BJ (cell line): ENCODE measurements around the gene SLC22A23. TPM values are rescaled to one million over a fixed set of nuclear protein-coding genes. Genes with fewer than 3 reads are reported as not detected.

Experiments
- CTCF ChIA-PET: fragments of 350-600 bp; formaldehyde crosslinking; extraction: SDS; loops from one replicate; lab custom pipeline; 2021; ENCODE audit warnings: antibody characterized with exemption, inconsistent platforms; lab: Yijun Ruan, JAX
- POLR2A ChIA-PET: fragments of 300-600 bp; sonication (Branson Sonifier 250); formaldehyde crosslinking; extraction: SDS; loops from one replicate; lab custom pipeline; 2021; ENCODE audit warnings: antibody characterized with exemption; lab: Charles Lee
- DNase-seq: peaks from one replicate; pipeline ENCODE4 v3.0.0-alpha.2; 2011; ENCODE audit warnings: low read depth
- H3K27me3 ChIP-seq: 2 replicates; pipeline ENCODE4 v1.6.0; 2011; ENCODE audit warnings: low read length; ENCODE audit not compliant: control insufficient read depth, insufficient read depth
- H3K36me3 ChIP-seq: 2 replicates; pipeline ENCODE4 v1.5.1; 2011; ENCODE audit warnings: low read length; ENCODE audit not compliant: control insufficient read depth, insufficient read depth
- H3K4me3 ChIP-seq: 2 replicates; pipeline ENCODE4 v1.5.1; 2011; ENCODE audit warnings: low read depth, mild to moderate bottlenecking, control low read depth, low read length
- polyA plus RNA-seq: library from polyadenylated mRNA; depleted of rRNA; stranded (reverse); fragments of >200 nt; gene quantifications from 2 replicates; pipeline ENCODE4 v1.2.3, GENCODE V29; 2011
- TF ChIP-seq, protein P1 (sequence below): IDR thresholded peaks from 2 replicates; pipeline ENCODE4 v1.5.1; 2011; ENCODE audit warnings: low read depth, mild to moderate bottlenecking, control low read depth, inconsistent platforms, low read length, moderate library complexity; ENCODE audit not compliant: insufficient read depth

Gene SLC22A23
- polyA plus RNA-seq, 1 experiment, result 0.44 TPM

DNA sequence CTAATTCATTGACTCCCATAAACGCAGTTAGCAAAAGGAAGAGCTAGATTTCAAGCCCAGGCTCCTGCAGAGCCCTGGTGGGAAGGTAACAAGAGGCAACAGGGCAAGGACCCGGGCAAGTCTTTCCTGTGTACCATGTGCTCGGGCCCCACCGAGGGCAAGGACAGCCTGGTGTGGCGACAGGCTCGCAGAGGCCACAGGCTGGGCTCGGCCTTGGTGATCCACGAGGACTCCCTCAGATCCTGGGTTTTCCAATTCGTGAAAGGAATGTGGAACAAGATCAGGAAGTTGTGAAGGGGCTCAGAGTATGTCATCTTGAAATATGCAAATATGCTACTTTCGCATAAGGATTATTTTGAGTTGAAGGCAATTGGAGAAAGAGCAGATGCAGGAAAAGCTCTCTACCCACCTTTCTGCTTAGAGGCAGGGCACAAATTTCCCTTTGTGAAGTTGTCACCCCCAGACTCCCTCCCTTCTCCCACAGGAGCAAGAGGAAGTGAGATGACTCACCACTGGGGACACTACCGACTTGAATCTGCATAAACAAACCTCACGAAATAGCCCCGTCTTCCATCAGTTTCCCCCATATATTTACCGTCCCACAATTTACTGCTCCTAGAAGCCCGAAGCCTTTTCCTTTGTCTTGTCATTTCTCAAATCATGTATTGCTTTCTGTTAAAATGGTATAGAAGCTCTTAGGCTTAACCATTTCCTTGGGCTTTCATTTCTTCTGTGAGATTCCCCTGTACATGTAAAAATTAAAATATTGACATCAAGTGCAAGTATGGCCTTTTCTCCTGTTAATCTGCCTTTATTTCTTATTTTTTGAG, 119.1 kb downstream of the SLC22A23 start:
- no peak for DNase-seq
- H3K27me3 ChIP-seq, result peaks cover 9% of the 10 kb centered on the region
- H3K36me3 ChIP-seq, result no peaks in the 10 kb centered on the region
- H3K4me3 ChIP-seq, result no peak overlapping the region
- TF ChIP-seq, protein P1, sequence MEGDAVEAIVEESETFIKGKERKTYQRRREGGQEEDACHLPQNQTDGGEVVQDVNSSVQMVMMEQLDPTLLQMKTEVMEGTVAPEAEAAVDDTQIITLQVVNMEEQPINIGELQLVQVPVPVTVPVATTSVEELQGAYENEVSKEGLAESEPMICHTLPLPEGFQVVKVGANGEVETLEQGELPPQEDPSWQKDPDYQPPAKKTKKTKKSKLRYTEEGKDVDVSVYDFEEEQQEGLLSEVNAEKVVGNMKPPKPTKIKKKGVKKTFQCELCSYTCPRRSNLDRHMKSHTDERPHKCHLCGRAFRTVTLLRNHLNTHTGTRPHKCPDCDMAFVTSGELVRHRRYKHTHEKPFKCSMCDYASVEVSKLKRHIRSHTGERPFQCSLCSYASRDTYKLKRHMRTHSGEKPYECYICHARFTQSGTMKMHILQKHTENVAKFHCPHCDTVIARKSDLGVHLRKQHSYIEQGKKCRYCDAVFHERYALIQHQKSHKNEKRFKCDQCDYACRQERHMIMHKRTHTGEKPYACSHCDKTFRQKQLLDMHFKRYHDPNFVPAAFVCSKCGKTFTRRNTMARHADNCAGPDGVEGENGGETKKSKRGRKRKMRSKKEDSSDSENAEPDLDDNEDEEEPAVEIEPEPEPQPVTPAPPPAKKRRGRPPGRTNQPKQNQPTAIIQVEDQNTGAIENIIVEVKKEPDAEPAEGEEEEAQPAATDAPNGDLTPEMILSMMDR, result no peak
- ChIA-PET POLR2A (interaction anchor here (0.7 kb wide), 1 partner anchor 386 kb away, joined by 7 read pairs; no protein-coding TSS in a partner anchor), CTCF (interaction anchor here (0.9 to 2.8 kb wide), 5 partner anchors 10 to 391 kb away, joined by 3 to 11 read pairs (median 4); no protein-coding TSS in a partner anchor)

DNA sequence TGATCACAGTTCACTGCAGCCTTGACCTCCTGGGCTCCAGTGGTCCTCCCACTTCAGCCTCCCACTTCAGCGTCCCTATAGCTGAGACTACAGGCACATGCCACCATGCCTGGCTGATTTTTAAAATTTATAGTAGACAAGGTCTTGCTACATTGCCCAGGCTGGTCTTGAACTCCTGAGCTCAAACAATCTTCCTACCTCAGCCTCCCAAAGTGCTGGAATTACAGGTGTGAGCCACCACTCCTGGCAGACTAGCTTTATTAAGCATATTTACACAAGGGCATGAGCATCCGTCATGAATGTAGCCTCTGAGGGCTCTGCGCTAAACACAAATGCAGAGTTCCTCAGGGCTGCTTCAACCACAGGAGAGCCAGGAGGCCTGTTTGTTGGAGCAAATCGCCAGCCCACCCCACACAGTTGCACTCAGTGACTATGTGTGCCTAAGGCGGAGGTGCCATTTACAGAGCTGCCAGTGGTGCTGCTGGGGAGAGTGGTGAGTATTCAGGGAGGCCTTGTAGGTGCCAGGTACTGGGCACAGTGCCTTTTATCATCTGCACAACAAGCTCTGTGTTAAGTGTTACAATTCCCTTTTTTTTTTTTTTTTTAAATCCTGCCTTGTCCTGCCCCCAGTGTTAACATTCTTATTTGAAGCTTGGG, 119.9 kb downstream of the SLC22A23 start:
- ChIA-PET POLR2A (interaction anchor here (0.7 kb wide), 1 partner anchor 387 kb away, joined by 7 read pairs; no protein-coding TSS in a partner anchor), CTCF (interaction anchor here (1.1 kb wide), 1 partner anchor 74 kb away, joined by 3 read pairs; no protein-coding TSS in a partner anchor)
- TF ChIP-seq, protein P1, result no peak
- Histone ChIP-seq H3K27me3 (peaks cover 11% of the 10 kb centered on the region), H3K36me3 (no peaks in the 10 kb centered on the region), H3K4me3 (no peak overlapping the region)
- DNase-seq, result no peak

DNA sequence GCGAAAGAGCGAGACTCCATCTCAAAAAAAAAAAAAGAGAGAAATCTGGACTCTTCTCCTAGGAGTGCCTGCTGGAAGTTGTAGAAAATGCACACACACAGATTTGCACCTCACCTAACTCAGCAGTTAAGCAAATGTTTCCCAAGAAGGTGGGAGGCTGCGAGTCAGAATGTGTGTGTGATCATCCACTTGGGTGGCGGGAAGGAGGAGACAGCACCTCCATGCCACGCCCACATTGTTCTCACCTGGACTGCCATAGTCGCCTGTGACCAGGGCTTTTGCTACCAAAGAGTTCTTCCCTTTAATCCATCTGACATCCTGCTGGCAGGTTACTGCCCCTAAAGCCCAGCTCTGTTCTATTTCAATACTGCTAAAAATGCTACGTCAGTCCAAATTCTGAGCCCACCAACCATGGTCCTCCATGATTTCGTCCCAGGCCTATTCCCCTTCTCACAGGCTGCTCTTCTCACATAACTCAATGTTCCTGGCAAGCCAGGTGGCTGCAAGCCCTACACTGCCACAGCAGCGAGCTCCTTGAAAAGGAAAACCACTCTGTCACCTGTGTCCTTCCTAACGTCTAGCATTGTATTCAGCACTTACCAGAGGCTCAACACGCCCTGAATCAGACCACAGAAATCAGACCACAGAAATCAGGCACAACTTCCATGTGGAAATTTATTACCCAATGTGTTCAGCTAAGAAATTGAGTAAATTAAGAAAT, 120.6 kb downstream of the SLC22A23 start:
- Histone ChIP-seq H3K27me3 (peaks cover 16% of the 10 kb centered on the region), H3K4me3 (no peak overlapping the region), H3K36me3 (no peaks in the 10 kb centered on the region)
- TF ChIP-seq, protein P1, result no peak
- POLR2A ChIA-PET, result no interaction called here
- DNase-seq, result no peak
- CTCF ChIA-PET, result interaction anchor here (1.1 kb wide), 1 partner anchor 74 kb away, joined by 3 read pairs; no protein-coding TSS in a partner anchor

DNA sequence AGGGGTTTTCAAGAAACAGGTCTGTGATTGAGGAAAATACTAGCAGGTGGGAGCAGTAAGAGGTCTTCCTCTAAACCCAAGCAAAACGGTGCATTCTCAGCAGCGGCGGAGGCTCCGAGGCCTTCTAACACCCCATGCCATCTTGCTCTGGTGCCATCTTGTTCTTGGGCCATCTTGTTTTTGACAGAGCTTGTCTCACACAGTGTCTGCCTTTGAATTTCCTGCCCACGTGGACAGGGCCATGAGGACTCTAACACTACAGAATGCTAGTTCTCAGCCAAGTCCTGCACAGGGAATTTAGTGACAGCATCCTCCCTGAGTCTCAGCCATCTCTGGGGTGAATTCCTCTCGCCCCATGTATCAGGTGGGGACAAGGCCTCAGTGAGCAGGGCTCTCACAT, 121.7 kb downstream of the SLC22A23 start:
- ChIA-PET POLR2A (no interaction called here), CTCF (interaction anchor here (0.5 kb wide), 1 partner anchor 514 kb away, joined by 4 read pairs; the partner anchor contains the start of gene FAM50B)
- Histone ChIP-seq H3K36me3 (no peaks in the 10 kb centered on the region), H3K4me3 (no peak overlapping the region), H3K27me3 (peaks cover 16% of the 10 kb centered on the region)
- no peak for DNase-seq
- TF ChIP-seq, protein P1, result no peak
